NCI-H128 (cell line): ENCODE measurements around the gene IGF2BP2.
"Not testable (repeated sequence)": the region's sequence is repeated elsewhere in the genome, so short reads cannot be mapped to it uniquely, and the experiment has no call there.

Experiments
- DNase-seq: peaks from one replicate; lab custom pipeline; 2025; ENCODE audit not compliant: unreplicated experiment; lab: John Stamatoyannopoulos, UW

Gene IGF2BP2

DNA sequence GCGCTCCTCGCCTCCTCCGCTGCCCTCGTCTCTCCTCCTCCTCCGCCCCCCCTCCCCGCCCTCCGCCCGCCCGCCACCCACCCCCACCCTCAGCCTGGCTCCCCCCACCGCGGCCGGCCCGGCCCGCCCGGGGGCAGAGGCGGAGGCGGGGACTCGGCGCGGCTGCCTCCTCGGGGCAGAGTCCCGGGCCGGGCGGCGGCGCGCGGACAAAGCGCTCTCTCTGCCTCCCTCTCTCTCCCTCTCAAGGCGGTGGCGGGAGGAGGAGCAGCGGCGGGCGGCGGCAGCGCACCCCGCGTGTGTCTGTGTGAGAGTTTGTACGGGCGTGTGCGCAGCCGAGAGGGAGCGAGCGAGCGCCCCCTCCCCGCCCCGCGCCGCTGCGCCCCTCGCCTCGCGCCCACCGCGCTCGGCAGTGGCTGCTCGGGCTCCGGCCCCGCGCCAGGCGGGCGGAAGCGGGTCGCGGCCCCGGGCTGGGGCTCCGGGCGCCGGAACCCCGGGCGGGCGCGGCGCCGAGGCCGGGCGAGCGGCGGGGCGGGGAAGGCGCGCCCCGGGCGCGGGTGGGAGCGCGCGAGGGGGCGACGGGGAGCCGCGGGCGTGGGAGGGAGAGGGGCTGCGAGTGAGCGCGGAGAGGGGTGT is at the start of gene IGF2BP2:
Gene IGF2BP2, minus strand, starts transcription at position 37 of the 633 bp plus-strand sequence. CDS start 82 bp downstream, outside the sequence.
- no peak for DNase-seq

DNA sequence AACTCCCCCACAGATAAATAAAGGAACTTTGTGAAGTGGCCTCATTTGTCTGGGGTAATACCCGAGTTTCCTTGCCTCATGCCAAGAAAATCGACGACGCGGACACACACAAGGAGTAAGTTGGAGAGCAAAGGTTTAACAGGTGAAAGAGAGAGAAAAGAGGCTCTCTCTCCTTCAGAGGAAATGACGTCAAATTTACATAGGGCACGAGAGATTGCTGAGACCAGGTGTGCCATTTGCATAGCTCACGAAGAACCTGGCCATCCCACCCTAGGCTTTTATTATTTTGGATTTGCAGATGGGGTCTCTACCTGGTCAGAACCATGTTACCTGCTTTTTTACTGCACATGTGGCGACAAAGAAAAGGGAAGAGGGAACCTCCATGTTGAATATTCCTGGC is 49.3 kb upstream of the IGF2BP2 start:
- no peak for DNase-seq

DNA sequence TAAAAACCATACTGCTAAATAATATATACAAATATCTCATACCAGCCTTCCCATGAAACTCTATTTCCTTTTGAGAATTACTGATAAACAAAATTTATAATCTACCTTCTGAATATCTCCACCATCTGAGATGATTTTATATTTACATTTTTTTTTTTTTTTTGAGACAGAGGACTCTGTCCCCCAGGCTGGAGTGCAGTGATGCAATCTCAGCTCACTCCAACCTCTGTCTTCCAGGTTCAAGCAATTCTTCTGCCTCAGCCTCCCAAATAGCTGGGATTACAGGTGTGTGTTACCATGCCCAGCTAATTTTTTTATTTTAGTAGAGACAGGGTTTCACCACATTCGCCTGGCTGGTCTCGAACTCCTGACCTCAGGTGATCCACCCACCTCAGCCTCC is 42.8 kb upstream of the IGF2BP2 start:
- no peak for DNase-seq

DNA sequence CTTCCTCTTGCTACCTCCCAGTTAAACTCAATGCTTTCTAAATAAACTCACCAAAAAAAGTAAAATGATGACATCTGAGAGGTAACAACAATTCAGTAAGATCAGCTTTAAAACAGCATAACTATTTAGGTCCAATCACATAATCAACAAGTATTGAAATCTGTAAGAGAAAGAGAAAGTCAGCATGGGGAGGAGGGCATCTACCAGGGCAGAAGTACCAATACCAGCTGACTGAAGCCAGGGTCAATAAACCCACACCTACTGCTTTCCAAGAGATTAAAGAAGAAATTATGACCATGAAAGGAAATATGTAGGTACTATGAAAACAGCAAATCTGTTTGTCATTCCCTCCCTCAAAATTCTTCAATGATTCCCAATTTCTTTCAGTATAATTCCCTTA is 42.2 kb upstream of the IGF2BP2 start:
- no peak for DNase-seq

DNA sequence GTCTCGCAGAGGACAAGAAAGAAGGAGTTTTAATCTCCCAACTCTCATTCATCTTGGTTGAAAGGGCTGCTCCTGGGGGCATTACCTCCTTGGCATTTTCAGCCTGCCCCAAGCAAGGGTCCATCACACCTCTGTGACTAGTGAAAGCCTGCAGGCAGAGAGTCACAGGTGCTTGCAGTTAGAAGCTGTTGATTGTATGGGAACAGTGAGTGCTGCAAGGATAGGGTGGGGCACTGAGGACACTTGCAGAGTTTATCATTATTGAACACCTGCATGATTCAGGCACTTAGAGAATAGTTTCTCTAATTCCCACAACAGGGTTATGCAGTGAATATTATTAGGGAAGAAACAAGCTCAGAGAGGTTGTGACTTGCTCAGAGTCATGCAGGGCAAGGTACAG is 41.7 kb upstream of the IGF2BP2 start:
- no peak for DNase-seq

DNA sequence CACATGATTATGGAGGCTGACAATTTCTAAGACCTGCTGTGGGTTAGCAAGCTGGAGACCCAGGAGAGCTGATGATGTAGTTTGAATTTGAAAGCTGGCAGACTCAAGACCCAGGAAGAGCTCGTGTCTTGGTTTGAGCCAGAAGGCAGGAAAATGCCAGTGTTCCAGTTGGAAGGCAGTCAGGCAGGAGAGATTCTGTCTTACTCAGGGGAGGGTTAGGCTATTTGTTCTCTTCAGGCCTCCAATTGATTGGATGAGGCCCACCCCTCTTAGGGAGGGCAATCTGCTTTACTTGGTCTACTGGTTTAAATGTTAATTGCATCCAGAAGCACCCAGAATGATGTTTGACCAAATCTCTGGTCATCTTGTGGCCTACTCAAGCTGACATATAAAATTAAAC is 40.4 kb upstream of the IGF2BP2 start:
- DNase-seq: no peak

DNA sequence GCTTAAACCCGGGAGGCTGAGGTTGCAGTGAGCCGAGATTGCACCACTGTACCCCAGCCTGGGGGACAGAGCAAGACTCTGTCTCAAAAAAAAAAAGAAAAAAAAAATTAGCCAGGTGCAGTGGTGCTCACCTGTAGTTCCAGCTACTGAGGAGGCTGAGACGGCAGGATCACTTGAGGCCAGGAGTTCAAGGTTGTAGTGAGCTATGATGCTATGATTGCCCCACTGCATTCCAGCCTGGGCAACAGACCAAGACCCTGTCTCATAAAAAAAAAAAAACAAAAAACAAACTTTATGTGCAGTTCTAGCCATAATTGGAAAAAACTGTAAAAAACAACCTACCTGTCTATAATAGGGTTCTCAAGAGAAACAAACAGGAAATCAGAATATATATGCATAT is 39.9 kb upstream of the IGF2BP2 start:
- no peak for DNase-seq

DNA sequence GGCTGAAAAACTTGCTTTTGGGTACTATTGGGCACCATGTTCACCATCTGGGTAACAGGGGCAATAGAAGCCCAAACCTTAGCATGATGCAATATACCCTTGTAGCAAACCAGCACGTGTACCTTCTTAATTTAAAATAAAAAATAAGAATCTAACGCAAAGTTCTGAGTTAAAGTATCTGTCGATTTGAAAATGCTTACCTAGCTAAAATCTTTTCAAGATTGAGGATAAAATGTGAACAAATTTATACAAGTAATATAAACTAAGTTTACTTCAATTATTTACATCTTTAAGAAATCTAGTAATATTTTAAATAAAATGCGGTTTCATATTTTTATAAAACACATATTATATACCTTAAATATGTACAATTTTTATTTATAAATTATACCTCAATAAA is 38.1 kb upstream of the IGF2BP2 start:
- no peak for DNase-seq

DNA sequence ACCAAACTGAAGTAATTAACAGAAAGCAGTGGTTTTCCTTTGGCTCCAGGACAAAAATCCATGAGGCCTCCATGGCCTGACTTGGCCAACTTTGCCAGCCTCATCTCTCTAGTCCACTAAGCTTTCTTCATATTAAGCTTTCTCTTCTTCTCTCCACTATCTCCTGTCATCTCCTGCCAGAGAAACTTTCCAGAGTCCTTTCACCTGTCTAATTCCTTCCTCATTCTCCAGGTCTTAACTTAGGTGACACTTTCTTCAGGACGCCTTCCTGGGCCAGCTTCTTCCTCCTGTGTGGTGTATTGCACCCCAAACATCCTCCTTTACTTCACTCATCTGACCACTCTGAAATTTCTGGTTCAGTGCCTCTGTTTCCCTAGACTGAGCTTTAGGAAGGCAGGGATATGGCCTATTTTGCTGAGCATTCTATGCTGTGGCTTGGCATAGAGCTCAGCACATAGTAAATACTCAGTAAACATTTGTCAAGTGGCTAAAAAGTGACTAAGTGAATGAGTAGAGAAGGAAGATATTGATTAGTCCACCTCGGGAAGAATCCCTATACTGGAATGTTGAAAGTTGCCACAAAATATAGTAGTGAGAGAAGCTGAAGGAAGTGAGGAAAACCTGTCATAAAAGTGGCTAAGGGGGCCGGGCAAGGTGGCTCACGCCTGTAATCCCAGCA is 34.6 kb upstream of the IGF2BP2 start:
- no peak for DNase-seq

DNA sequence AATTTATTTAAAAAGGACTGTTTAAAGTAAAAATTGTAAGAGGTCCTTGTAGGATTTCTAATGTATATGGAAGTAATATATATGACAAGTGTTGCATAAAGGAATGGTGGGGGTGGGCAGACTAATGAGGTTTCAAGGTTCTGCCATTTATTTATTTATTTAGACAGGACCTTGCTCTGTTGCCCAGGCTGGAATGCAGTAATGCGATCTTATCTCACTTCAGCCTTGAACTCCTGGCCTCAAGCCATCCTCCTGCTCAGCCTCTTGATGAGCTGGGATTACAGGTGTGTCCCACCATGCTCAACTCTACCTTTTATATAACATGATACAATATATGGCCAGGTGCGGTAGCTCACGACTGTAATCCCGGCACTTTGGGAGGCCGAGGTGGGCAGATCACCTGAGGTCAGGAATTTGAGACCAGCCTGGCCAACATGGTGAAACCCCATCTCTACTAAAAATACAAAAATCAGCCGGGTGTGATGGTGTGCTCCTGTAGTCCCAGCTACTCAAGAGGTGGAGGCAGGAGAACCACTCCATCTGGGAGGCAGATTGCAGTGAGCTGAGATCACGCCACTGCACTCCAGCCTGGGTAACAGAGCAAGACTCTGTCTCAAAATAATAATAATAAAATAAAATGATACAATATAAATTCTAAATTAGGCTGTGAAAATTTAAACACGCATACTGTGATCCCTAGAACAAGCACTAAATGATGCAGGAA is 33.8 kb upstream of the IGF2BP2 start:
- no peak for DNase-seq

DNA sequence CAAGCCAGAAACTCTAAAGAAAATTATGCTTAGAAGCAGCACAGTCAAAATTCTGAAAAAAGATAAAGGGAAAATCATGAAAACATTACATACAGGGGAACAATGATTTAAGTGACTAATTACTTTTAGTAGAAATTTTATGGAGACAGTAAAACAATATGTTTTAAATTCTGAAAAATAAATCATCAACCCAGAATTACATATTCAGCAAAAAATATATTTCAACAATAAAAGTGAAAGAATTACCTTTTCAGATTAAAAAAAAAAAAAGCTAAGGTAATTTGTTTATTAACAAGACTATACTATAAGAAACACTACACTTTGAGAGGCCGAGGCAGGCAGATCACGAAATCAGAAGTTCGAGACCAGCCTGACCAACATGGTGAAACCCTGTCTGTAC is 32.4 kb upstream of the IGF2BP2 start:
- no peak for DNase-seq

DNA sequence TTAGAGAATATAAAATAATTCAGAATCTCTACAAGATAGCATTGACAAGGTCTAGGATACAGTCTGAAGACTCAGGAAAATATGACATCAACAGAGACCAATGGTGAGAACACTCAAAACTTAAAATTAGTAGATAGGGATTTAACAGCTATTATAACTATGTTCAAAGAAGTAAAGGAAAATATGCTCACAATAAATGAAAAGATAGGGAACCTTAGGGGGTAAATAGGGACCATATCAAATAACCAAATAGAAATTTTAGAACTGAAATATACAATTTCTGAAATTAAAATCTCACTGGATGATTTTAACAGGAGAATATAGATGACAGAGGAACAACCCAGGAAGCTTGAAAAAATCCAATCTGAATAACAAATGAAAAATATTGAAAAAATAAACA is 31.8 kb upstream of the IGF2BP2 start:
- DNase-seq: no peak

DNA sequence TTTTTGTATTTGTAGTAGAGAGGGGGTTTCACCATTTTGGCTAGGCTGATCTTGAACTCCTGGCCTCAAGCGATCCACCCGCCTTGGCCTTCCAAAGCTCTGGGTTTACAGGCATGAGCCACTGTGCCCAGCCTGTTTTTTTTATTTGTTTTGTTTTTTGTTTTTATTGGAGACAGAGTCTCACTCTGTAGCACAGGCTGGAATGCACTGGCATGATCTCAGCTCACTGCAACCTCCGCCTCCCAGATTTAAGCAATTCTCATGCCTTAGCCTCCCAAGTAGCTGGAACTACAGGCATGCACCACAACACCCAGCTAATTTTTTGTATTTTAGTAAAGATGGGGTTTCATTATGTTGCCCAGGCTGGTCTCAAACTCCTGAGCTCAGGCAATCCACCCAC is 28.9 kb upstream of the IGF2BP2 start:
- DNase-seq: not testable (repeated sequence)

DNA sequence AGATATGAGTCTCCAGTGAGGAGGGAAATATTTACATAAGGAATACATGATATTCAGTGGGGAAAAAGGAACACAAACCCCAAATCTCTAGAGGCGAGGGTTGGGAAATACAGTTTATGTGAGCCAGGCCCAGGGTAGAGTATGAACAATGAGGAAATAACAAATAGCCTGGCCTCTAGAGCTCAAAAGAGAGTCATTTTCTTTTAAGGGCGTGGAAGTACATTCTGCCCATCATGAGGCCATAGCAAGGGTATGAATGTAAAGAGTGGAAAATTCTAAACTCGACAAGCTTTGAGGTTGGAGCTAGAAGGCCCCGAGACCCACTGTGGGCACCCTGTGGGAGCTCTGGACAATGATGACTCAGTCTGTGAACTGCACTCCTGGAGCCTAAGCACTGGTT is 27.8 kb upstream of the IGF2BP2 start:
- DNase-seq: no peak

DNA sequence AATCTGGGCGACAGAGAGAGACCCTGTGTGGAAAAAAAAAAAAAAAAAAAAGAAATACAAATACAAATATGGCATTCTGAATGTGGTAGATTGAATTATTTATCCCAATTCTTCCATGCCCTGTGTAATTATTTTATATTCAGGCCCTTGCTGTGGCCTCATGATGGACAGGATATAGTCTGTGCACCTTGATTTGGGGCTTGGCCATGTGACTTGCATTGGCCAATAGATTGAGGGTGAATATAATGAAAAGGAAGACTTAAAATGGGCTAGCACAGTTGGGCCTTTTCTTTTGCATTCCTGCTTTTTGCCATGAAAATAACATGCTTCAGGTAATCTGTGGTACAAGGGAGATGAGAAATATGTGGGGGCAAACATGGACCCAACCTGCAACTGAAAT is 27.1 kb upstream of the IGF2BP2 start:
- DNase-seq: no peak

DNA sequence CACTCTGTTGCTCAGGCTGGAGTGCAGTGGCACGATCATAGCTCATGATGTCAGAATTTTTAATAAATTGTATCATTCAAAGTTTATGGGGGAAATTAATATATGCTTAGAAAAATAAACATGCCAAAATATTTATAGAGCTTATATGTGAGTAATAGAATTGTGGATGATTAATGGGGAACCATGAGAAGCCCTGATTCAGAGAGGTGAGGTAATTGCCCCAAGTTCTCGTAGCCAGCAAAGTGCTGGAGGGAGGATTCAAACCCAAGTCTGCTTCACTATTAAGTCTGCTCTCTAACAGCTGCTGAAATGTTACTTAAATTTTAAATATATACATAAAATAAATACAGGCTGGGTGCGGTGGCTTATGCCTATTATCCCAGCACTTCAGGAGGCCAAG is 26.2 kb upstream of the IGF2BP2 start:
- DNase-seq: no peak

DNA sequence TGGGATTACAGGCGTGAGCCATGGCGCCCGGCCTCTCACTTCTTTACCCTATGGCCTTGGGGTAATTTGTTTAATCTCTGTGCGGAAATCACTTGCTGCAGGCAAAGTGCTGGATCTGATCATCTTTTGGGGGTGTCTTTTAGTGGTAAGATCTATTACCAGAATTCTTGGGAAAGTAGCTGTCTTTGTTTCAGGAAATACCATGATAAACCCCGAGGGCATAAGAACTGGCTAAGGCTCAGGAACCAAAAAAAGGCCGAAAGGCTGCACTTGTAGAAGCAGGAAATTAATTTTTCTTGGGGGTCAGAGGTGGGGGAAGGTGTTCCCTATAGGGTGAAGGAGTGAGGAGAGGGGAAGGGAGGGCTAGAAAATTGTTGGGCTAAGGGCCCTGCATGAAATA is 22.7 kb upstream of the IGF2BP2 start:
- DNase-seq: no peak

DNA sequence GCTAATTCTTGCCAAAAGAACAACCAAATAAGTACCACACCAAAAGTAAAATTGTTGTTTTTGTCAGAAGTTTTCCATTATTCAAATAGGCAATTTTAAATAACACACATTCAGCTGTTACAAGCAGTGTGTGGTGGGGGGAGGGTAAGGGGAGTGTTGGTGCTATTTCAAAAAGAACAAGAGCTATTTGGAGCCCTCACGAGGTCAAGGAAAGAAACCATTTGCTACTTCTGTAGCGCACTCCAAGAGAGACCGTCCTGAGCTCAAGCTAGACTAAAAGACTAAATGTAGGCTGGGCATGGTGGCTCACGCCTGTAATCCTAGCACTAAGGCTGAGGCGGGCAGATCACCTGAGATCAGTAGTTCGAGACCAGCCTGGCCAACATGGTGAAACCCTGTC is 21.2 kb upstream of the IGF2BP2 start:
- no peak for DNase-seq

DNA sequence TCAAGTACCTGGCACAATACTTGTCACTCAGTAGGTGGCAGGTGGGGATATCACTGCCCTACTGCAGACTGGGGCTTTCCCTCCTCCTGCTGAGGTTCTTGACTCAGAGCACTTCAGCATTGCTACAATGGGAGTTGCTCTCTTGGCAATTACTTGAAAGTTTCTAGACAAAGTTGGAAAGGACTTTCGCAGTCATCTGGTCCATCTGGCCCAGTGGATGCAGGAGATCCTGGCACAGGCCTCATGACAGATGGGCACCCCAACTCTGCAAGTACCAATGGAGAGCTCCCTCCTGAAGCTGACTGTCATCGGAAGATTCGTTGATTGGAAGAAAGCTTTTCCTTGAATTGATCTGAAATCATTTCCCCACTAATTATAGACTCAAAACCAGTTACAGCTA is 19.2 kb upstream of the IGF2BP2 start:
- no peak for DNase-seq

DNA sequence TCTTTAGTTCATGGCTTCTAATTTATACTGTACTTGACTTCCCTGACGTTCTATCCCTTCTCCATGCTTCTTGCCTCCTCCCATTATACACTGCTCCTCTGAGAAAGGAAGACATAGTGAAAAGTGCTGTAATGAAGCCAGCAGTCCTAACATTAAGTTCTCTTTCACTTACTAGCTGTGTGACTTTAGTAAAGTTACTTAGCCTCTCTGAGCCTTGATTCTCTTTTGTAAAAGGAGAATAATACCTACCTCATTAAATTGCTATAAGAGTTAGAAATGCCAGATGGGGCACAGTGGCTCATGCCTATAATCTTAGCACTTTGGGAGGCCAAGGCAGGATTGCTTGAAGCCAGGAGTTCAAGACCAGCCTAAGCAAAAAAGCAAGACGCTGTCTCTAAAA is 18.8 kb upstream of the IGF2BP2 start:
- DNase-seq: no peak

DNA sequence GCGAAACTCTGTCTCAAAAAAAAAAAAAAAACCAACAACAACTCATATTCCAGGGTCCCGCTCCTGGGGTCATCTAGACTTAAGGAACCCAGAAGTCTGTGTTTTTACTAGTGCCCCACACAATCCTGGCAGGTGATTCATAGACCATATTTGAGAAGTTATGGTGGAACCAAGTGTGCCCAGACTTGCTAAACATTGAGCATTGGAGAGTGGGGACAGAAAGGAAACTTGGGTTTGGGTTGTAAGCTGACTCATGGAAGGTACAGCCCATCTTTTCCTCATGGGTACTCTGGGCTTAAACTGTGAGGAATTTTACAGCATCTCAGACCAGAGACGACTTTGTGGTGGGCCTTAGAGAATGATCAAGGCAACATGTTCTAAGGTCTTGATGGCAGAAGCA is 18.3 kb upstream of the IGF2BP2 start:
- DNase-seq: no peak

DNA sequence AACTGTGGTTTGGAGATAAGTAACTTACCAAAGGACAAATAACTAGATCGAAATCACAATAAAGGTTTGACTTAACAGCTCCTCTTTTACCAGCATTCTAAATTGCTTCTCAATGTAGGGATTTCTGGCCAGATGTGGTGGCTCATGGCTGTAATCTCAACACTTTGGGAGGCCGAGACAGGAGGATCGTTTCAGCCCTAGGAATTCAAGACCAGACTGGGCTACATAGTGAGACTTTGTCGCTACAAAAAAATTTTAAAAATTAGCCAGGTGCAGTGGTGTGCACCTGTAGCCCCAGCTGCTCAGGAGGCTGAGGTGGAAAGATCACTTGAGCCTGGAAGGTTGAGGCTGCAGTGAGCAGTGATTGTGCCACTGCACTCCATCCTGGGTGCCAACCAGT is 17.4 kb upstream of the IGF2BP2 start:
- no peak for DNase-seq
